Endothelial cell of umbilical vein (primary cell): ENCODE measurements around the gene SPDYE4.

Experiments
- CTCF ChIP-seq, 2 donors: IDR thresholded peaks; 1 replicate in 1 of 2; 2 replicates in 1 of 2; pipeline ENCODE4 v1.5.1; 2011; ENCODE audit warnings: low read length in 2 of 2, mild to moderate bottlenecking in 2 of 2, moderate library complexity in 2 of 2, control low read depth in 1 of 2, inconsistent platforms in 1 of 2, low read depth in 1 of 2; ENCODE audit not compliant: insufficient read depth in 1 of 2; ENCODE audit errors: extremely low read depth in 1 of 2
- EZH2 ChIP-seq: IDR thresholded peaks from 2 replicates; pipeline ENCODE4 v1.6.1; 2012; ENCODE audit warnings: borderline replicate concordance, low read depth, mild to moderate bottlenecking, moderate library complexity, low read length, inconsistent platforms; ENCODE audit not compliant: severe bottlenecking
- FOS ChIP-seq: IDR thresholded peaks from 2 replicates; pipeline ENCODE4 v1.6.1; 2011; ENCODE audit warnings: mild to moderate bottlenecking, low read length, moderate library complexity, borderline replicate concordance; ENCODE audit not compliant: insufficient read depth
- GATA2 ChIP-seq: IDR thresholded peaks from 2 replicates; pipeline ENCODE4 v1.7.0; 2011; ENCODE audit warnings: low read depth, mild to moderate bottlenecking, moderate library complexity, mixed read lengths, low read length; ENCODE audit not compliant: insufficient read length, insufficient read depth
- JUN ChIP-seq: IDR thresholded peaks from 2 replicates; pipeline ENCODE4 v1.6.1; 2011; ENCODE audit warnings: borderline replicate concordance, low read depth; ENCODE audit not compliant: insufficient read length, insufficient read depth
- MAX ChIP-seq: IDR thresholded peaks from 2 replicates; pipeline ENCODE4 v1.6.1; 2011; ENCODE audit not compliant: insufficient read depth, insufficient read length
- MYC ChIP-seq: IDR thresholded peaks from one replicate; pipeline ENCODE4 v1.6.1; 2011; ENCODE audit warnings: mild to moderate bottlenecking, low read depth, low read length
- POLR2A ChIP-seq: IDR thresholded peaks from 2 replicates; pipeline ENCODE4 v1.6.1; 2012; ENCODE audit warnings: low read depth, mild to moderate bottlenecking, control low read depth, low read length
- POLR2AphosphoS5 ChIP-seq: IDR thresholded peaks from 2 replicates; pipeline ENCODE4 v1.6.1; 2012; ENCODE audit warnings: low read depth, mild to moderate bottlenecking, control low read depth, low read length, moderate library complexity; ENCODE audit not compliant: insufficient read depth

- TF ChIP-seq POLR2A (no peak), CTCF (IDR thresholded peaks at IDR 0.05; ENCODE audit: extremely low read depth in 1 of 2, insufficient read depth in 1 of 2, low read depth in 1 of 2, low read length in 2 of 2) (no peak), EZH2 (no peak), POLR2AphosphoS5 (no peak), MYC (no peak), MAX (no peak), JUN (no peak), GATA2 (no peak), FOS (no peak)
Measured at GRCh38 chr17:8736362-8736761, 22.0 kb downstream of the SPDYE4 start.
